ENCODE data around the gene JARID2. TPM values are rescaled to one million over a fixed set of nuclear protein-coding genes. Genes with fewer than 3 reads are reported as not detected.

Gene JARID2
- total RNA-seq, 4 donors from 2014 or later = 20.0 to 29.4 (median 23.9) TPM

DNA sequence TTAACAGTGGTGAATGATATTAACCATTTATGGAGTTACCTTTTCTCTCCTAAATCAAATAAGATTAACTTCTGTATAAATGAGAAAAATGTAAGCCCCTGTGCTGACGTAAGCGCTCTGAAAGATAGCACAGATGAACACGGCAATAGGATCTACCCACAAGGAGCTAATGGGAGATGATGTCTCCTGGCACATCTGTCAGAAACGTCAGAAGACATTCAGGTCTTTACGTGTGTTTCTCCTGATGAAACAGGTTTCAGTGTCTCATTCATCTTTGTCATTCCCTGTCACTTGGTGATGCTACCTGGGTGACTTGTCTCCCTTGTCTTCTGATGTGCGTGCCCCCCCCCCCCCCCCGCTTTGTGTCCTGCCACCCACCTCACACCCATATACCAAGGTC is 227.3 kb downstream of the JARID2 start:
- Histone ChIP-seq H3K27me3 (no peaks in the 10 kb centered on the region), H3K9me3 (no peaks in the 10 kb centered on the region), H3K36me3 (peaks cover 19% of the 10 kb centered on the region), H3K4me1 (peaks cover 17% of the 10 kb centered on the region), H3K4me3 (no peak overlapping the region), H3K27ac (peak overlapping the region; percentile 59)
- TF ChIP-seq, protein P1, sequence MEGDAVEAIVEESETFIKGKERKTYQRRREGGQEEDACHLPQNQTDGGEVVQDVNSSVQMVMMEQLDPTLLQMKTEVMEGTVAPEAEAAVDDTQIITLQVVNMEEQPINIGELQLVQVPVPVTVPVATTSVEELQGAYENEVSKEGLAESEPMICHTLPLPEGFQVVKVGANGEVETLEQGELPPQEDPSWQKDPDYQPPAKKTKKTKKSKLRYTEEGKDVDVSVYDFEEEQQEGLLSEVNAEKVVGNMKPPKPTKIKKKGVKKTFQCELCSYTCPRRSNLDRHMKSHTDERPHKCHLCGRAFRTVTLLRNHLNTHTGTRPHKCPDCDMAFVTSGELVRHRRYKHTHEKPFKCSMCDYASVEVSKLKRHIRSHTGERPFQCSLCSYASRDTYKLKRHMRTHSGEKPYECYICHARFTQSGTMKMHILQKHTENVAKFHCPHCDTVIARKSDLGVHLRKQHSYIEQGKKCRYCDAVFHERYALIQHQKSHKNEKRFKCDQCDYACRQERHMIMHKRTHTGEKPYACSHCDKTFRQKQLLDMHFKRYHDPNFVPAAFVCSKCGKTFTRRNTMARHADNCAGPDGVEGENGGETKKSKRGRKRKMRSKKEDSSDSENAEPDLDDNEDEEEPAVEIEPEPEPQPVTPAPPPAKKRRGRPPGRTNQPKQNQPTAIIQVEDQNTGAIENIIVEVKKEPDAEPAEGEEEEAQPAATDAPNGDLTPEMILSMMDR (IDR thresholded peaks at IDR 0.05) = no peak
- TF ChIP-seq POLR2A (IDR thresholded peaks at IDR 0.05) (no peak), POLR2AphosphoS5 (IDR thresholded peaks at IDR 0.05) (no peak), EP300 (IDR thresholded peaks at IDR 0.05) (no peak)
- WGBS = 88% methylated on average over 7 of the region's 7 CpGs
- DNase-seq (ENCODE audit: low spot score in 2 of 2) = no peak

DNA sequence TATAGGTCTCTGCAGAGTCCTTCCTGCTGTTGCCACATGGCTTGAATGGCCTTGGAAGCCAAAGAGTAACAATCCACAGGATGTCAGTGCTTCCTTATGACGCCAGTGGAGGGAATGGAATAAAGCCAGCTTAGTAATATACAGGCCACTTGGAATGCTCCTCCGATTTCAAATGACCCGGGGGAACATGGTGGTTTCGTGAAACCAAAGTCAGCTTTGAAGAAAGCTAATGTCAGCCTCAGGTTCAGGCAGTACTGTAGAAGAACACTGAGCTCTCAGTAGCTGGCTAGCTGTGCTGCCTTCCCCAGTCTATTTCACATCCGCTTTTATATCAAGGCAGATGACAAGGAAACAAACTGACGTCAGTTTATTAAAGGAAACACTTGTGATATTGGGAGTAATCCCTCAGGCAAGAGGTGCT is 227.9 kb downstream of the JARID2 start:
- H3K36me3 ChIP-seq = peaks cover 14% of the 10 kb centered on the region
- no peaks in the 10 kb centered on the region for H3K27me3 ChIP-seq
- peak overlapping the region; percentile 59 for H3K27ac ChIP-seq
- H3K4me3 ChIP-seq = no peak overlapping the region
- TF ChIP-seq POLR2AphosphoS5 (IDR thresholded peaks at IDR 0.05) = peak in 1 of 3 donors; percentile 20
- TF ChIP-seq EP300 (IDR thresholded peaks at IDR 0.05) = no peak
- no peak for TF ChIP-seq POLR2A (IDR thresholded peaks at IDR 0.05)
- TF ChIP-seq, protein P1 (IDR thresholded peaks at IDR 0.05) = no peak
- DNase-seq (ENCODE audit: low spot score in 2 of 2) = no peak
- H3K4me1 ChIP-seq = peaks cover 17% of the 10 kb centered on the region
- H3K9me3 ChIP-seq = no peaks in the 10 kb centered on the region
- 58% methylated on average over 6 of the region's 6 CpGs for WGBS

DNA sequence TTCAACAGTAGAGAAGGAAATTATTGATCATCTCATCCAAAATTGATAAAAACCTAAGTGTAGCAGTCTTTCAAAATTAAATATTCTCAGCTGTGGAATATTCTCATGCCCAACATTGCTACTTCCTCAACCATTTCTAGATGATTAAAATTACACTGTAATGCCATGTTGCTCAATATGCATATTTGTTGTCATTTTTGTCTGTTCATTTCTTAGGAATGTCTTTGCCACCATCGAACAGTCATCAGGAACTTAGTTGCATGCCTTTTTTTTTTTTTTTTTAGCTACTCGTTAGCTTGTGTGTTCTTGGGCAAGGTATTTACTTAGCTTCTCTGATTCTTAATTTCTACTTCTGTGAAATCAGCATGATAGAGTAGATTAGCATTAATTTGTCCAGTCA is 228.3 kb downstream of the JARID2 start:
- TF ChIP-seq EP300 (IDR thresholded peaks at IDR 0.05) = no peak
- no peak for TF ChIP-seq POLR2AphosphoS5 (IDR thresholded peaks at IDR 0.05)
- TF ChIP-seq POLR2A (IDR thresholded peaks at IDR 0.05) = no peak
- TF ChIP-seq, protein P1 (IDR thresholded peaks at IDR 0.05) = no peak
- Histone ChIP-seq H3K4me3 (no peak overlapping the region), H3K27me3 (no peaks in the 10 kb centered on the region), H3K9me3 (no peaks in the 10 kb centered on the region), H3K27ac (peak overlapping the region; percentile 59), H3K4me1 (peaks cover 17% of the 10 kb centered on the region), H3K36me3 (peaks cover 11% of the 10 kb centered on the region)
- WGBS = 65% methylated on average over 2 of the region's 2 CpGs
- DNase-seq (ENCODE audit: low spot score in 2 of 2) = no peak

DNA sequence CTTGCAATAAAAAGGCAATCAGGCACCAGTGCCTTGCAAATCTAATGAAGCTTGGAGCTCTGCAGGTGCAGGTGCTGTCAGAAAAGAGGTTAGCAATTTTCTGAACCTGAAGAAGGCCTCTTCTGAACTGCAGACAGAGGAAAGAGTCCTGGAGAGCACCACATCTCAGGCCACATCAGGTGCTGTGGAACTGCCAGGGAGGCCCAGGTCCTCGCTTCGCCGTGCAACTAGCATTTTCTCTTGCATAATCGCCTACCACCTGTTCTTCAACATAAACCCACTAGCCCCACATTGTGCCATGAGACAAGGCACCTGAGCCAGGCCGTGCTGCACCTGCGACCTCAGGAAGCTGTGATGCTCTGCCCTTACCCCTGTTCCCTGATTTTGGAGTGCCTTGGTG is 229.4 kb downstream of the JARID2 start:
- WGBS = 95% methylated on average over 6 of the region's 6 CpGs
- no peak overlapping the region for H3K27ac ChIP-seq
- H3K4me1 ChIP-seq = peaks cover 27% of the 10 kb centered on the region

DNA sequence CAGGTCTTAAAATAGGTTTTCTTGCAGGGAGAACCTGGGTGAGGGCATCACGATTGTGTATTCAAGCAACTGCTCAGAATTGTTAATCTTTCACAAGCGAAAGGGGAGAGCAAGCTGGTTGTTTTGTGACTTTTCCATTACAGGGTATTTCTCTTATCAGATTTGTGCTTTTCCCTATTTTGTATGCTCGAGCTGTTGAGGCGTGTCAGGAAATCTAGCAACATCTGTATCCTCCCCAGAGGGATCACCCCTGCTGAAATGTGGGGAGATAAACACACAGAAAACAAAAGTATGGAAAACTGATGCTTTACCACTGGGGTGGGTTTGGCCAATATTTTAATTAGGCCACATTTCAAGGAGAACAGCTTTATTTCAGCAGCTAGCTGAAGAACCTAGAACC is 230.0 kb downstream of the JARID2 start:
- TF ChIP-seq, protein P1 (IDR thresholded peaks at IDR 0.05) = no peak
- TF ChIP-seq POLR2AphosphoS5 (IDR thresholded peaks at IDR 0.05) = no peak
- no peak for TF ChIP-seq POLR2A (IDR thresholded peaks at IDR 0.05)
- no peak for TF ChIP-seq EP300 (IDR thresholded peaks at IDR 0.05)
- Histone ChIP-seq H3K9me3 (no peaks in the 10 kb centered on the region), H3K27me3 (no peaks in the 10 kb centered on the region), H3K4me1 (peaks cover 29% of the 10 kb centered on the region), H3K36me3 (peaks cover 3% of the 10 kb centered on the region), H3K27ac (no peak overlapping the region), H3K4me3 (no peak overlapping the region)
- DNase-seq (ENCODE audit: low spot score in 2 of 2) = no peak
- WGBS = 87% methylated on average over 4 of the region's 4 CpGs

More for the DNA sequence above, 229.4 kb downstream of the JARID2 start:
- no peak for TF ChIP-seq POLR2AphosphoS5 (IDR thresholded peaks at IDR 0.05)
- TF ChIP-seq, protein P1 (IDR thresholded peaks at IDR 0.05) = no peak
- TF ChIP-seq EP300 (IDR thresholded peaks at IDR 0.05) = no peak
- TF ChIP-seq POLR2A (IDR thresholded peaks at IDR 0.05) = no peak
- Histone ChIP-seq H3K27me3 (no peaks in the 10 kb centered on the region), H3K4me3 (no peak overlapping the region), H3K9me3 (no peaks in the 10 kb centered on the region), H3K36me3 (peaks cover 7% of the 10 kb centered on the region)
- no peak for DNase-seq (ENCODE audit: low spot score in 2 of 2)

Measured in suprapubic skin (tissue), 4 donors.